Neural progenitor cell (in vitro differentiated cells): ENCODE data around the gene IL1RAPL1.

Source experiments
- CTCF ChIP-seq: fragments of 200-600 bp; sonication (generic); IDR thresholded peaks from 2 replicates; pipeline ENCODE4 v1.5.1; 2017; ENCODE audit warnings: antibody characterized with exemption, mild to moderate bottlenecking
- EZH2 ChIP-seq: fragments of 200-600 bp; sonication (generic); IDR thresholded peaks from 2 replicates; pipeline ENCODE4 v1.6.1; 2017; ENCODE audit warnings: antibody characterized with exemption, mild to moderate bottlenecking, moderate library complexity

DNA sequence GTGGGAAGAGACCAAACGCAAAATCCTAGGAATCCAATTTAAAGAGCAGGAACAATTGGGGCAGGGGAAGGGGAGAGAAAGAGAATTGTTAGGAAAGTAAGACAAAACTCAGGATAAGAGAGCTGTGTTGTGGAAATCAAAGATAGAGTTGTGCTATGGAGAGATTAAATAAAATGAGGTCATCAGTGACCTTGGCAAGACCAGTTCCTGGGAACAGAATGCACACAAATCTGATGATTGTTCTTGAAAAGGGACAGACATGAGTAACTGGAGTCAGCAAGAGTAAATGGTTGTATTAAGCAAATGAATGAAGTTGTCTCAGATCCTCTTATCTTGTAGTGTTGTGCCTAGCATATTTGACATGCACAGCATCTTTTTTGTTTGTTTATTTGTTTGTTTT is 267.4 kb downstream of the IL1RAPL1 start:
- TF ChIP-seq CTCF, result no peak
- TF ChIP-seq EZH2, result no peak
